Myocyte (in vitro differentiated cells): ENCODE results near the gene VSIR. TPM values are rescaled to one million over a fixed set of nuclear protein-coding genes. Genes with fewer than 3 reads are reported as not detected.

Experiments used
- DNase-seq: peaks from one replicate; pipeline ENCODE4 v3.0.0-alpha.2; 2012; ENCODE audit warnings: low read depth
- polyA plus RNA-seq: library from polyadenylated mRNA; unstranded; fragments of >200 nt; gene quantifications from one replicate; pipeline ENCODE4 v1.2.1, GENCODE V29; 2012; ENCODE audit warnings: missing spikeins
- total RNA-seq: library from RNA; depleted of rRNA; stranded (reverse); fragments of >200 nt; gene quantifications from 2 replicates; pipeline ENCODE4 v1.2.3, GENCODE V29; 2014

Gene VSIR
- 30.2 and 41.2 TPM in 2 replicates for total RNA-seq
- 30.3 TPM for polyA plus RNA-seq

DNA sequence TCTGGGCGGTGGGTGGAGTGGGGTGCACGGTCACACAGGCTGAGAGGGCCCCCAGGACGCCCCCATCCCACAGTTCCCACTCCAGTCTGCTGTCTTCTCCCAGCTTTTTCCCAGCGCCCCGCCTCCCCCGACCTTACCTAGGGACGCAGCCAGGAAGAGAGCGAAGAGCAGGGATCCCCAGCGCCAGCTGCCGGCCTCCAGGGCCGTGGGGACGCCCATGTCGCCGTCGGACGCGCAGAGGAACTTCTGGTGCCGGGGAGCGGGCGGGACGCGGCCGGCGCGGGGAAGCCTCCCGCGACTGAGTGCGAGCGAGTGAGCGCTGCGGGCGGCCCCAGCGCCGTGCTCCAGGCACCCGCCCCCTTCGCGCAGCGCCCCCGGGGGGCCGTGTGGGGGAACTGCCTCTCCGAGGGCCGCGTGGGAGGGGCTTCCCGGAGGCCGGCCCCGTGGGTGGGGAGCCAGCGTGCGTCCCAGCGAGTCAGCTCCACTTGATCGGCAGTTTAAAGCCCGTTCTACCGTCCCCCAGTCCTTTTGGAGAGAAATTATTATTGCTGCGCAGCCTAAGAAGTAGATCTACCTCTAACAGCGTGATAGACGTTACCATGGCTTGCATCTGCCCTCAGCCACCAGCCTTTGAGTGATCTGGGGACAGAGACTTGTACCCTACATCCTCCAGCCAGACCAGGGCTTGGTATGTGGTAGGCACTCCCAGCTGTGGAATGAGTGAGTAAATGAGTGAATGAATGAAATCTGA, at the start of gene VSIR:
Gene VSIR, minus strand, starts transcription at position 300 of the 751 bp plus-strand sequence. Its CDS starts 81 bp downstream, at position 219.
- peak; percentile 89 for DNase-seq

DNA sequence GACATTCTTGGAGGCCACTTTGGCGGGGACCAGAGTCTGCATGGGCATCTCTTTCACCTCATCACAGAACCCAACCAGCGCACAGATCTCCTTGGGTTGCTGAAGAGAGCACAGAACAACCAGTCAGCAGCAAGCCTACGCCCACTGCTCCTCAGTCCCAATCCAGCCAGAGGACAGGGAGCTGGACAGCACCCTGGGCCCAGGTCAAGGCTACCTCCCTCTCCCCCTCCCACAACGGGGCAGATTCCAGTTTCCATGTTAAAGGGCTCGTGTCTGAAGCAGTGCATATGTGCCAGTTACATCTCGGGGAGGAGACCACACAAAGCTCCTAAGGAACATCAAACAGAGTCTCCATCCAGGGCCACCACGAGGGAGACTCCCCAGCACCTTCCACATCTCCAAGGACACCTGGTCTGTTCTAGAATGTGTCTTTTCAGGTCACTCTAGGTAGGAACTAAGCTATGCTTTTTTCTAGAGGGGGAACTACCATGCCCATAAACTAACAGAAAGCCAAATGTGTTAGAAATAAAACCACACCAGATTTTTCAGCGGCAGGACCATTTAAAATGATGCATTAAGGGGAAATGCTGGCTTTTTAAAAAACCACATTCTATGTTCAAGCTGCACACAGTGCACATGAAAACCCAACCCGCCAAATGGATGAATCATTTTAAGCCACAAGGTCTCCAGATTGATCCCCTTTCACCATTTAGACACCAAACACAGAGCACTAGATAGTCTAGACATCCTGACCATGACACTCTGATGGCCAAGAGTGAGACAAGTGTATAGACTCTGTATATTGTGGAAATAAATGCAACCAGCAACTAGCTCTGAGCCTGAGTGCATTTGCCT, 48.8 kb upstream of the VSIR start:
- DNase-seq = no peak

DNA sequence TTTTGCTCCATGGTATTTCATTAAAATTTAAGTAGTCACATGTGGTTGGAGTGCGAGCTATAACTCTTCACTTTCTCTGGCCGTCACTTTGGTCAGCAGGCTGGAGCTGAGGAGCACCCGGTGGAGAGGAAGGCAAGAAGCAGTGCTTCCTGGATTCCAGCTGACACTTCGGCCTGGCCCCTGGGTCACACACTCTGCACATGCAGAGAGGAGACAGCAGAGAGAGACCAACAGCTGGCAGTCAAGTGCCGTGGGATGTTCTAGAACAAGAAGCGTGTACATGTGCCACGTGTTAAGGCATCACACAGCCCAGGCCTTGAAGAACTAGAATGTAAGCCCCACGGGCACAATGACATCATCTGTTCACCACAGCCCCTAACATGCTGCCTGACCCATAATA, 47.6 kb upstream of the VSIR start:
- no peak for DNase-seq

DNA sequence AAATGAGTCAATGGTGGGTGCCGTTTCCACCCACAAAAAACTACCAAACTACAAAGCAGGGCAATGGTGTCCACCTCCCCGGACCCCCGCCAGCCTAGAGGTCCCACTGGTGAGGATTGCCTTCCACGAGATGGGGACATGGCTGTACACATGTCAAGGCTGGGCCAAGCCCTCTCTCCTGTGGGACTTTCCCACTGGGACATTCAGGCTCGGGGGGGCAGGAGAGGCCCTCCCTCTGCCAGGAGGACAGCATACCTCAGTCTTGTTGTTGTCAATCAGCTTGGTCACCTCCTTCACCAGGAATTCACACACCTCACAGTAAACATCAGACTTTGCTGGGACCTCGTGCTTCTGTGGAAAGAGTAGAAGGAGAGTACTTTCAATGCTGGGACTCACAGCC, 46.7 kb upstream of the VSIR start:
- no peak for DNase-seq

DNA sequence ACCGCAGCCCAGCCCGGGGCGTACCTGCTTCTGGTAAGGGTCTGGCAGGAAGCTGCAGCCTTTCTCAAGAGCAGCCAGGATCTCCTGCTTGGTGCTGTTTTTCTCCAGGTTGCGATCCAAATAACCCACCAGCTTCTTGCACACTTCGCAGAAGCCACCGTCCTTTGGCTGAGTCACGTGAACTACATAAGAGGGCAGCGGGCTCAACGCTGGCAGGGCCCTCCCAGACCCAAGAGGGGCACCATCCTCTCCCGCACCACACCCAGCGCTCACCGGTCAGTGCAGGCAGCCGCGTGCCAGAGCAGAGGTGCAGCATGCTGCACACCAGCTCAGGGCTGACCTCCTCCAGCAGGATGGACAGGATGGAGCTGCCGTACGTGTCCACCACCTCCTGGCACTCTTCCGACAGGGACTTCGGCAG, 46.1 kb upstream of the VSIR start:
- no peak for DNase-seq

DNA sequence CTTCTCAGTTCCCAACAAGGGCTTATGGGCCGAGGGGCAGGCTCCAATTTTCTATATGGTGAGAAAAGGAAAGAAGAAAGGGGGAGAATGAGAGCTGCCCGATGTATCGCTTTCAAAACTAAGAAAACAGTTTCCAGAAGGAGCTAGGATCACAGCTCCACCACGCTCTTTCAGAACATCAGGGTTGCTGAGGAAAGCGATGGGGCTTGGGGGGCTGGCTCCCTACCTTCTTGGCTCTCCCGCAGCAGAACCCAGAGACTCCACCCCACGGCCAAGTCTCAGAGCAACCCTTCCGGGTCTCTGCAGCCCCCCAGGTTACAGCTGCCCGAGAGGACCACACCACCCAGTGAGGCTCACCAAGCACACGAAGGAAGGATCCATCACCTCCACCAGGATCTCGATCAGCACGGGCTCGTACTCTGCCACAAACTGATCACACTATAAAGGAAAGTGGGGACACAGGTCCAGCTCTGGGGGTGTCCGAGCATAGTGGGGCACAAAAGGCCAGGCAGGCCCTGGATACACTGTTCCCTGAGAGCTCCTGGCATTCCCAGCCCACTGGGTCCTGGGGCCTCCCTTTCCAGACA, 45.4 kb upstream of the VSIR start:
- DNase-seq = no peak

DNA sequence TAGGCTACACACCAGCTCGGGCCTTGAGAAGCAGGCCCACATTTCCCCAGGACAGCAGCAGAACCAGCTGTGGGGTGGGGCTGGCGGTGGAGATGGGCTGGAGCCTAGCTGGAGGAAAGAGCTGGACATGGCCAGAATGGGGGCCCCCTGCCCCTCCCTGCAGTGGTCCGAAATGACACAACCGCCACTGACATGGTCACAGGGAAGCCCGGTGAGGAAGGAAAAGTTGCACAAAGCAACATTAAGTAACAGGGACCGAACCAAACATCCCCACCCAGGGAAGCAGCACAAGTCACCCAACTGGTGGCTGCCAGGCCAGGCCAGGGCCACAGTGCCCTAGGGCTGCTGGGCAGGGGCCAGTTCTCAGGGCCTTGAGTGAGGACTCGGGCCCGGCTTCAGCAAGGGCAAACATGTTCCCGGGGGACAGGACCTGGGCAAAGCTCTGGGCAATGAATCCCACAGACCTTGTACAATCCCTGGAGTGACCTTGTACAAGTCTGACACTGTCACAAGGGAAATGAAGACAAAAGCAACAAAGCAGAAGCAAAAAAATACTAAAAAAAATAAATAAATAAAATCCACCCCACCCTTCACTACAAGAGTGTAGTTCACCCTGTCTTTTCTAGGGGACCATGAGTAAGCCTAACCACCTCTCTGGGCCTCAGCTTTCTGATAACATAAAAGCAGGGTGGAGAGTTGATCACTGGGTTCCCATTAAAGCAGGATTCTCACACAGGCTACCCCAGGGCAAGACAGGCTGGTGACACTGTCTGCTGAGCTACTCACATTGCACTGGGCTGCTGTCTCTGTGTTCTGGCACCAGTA, 44.7 kb upstream of the VSIR start:
- DNase-seq = no peak

DNA sequence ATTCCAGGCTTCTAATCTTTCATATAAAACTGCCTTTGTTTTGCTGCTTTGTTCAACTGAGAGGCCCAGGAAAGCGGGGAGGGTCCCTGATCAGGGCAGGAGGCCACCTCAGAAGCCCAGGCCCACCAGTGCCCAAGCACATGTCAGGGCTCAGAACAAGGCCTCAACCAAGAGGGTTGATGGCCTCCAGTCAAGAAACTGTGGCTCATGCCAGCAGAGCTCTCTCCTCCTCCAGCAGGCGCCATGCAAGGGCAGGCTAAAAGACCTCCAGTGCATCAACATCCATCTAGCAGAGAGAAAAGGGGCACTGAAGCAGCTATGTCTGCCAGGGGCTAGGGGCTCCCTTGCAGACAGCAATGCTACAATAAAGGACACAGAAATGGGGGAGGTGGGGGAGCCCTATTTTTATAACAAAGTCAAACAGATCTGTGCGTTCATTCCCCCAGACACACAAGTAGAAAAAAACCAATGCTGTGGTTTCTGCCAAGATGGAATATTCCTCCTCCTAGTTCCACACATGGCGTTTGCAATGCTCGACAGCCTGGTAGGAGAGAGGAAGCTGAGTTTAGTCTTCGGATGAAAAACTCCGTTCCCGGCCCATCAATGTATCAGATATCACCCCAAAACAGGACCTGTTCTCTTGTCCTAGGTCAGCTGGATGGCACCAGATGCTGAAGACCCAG, 43.8 kb upstream of the VSIR start:
- DNase-seq = no peak

DNA sequence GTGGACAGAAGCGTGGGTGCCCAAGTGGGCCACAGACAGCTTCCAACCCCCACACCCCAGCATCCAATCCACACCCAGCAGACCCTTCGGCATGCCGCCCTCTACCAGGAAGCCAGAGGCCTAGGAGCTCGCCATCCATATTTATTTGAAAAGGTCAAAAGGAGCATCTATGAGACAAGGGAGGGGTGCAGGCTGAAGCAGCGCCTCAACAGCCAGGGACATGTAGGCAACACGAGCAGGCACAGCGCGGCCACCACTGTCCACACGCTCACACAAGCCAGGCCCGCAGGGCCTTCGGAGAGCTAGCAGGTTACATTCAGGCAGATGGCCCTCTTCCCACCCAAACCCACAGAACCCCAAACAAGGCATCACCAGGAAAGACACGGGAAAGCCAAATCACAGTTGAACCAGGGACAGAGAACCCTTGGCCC, 43.1 kb upstream of the VSIR start:
- DNase-seq = peak; percentile 87

DNA sequence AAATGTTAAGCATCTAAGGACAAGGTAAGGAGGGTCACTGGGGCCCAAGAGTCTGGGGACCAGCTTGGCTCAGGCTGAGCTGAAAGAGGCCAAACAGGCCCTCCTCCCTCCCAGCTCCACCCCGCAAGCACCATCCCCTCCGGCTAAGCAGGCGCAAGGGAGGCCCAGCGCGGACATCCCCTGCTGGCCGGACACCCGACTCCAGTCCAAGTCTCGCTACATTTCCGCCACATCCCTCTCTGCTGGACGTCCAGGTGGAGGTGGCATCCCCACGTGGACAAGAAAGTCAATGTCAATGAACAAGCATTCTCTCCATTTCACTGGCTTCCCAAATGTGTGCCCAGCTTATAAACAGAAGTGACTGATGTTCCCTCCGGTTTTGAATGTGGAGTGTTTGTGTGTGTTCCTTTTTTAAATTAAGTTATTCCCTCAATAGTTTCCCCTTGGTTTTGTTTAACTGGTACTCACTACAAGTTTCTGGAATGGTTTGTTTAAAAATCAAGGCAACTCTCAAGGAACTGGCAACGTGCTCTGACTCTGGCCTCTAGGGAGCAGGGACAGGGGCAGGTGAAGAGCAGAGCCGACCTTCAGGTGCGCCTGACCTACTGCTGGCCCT, 42.3 kb upstream of the VSIR start:
- DNase-seq = no peak

DNA sequence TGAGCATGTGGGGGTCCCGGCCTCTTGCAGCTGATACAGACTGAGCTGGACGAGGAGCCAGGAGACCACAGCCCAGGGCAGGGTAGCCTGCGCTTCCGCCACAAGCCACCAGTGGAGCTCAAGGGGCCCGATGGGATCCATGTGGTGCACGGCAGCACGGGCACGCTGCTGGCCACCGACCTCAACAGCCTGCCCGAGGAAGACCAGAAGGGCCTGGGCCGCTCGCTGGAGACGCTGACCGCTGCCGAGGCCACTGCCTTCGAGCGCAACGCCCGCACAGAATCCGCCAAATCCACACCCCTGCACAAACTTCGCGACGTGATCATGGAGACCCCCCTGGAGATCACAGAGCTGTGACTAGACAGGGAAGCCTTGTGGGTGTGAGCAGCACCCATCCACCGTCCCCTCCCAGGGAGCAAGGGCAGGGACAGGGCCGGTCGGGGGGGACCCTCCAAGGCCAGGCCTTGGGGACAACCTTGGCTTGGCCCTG, 41.6 kb upstream of the VSIR start:
- no peak for DNase-seq

DNA sequence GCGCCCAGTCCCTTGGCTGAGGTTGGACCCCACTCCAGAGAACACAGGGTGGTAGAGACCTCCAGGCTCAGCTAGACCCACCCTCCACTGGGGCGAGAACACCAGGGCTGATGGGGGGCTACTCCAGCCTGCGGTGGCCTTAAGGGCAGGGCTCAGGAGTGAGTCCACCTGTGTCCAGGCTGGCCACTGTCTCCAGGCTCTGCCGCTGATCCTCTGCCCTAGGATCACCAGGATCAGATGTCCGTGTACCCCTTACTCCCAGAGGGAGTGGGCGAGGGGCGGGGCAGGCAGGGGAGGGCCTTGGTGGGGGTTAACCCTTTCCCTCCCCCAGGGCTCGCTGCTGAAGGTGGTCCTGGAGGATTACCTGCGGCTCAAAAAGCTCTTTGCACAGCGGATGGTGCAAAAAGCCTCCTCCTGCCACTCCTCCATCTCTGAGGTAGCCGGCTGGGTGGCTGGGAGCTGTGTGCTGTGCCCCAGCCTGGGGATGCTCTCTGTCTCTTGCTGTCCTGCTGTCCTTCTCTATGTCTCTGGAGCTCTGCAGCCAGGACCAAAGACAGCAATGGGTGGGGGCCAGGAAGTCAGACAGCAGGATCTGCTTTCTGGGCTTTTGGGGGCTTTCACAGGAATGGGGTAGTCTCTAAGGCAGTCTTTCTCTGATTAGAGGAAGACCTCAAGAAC, 39.7 kb upstream of the VSIR start:
- no peak for DNase-seq

DNA sequence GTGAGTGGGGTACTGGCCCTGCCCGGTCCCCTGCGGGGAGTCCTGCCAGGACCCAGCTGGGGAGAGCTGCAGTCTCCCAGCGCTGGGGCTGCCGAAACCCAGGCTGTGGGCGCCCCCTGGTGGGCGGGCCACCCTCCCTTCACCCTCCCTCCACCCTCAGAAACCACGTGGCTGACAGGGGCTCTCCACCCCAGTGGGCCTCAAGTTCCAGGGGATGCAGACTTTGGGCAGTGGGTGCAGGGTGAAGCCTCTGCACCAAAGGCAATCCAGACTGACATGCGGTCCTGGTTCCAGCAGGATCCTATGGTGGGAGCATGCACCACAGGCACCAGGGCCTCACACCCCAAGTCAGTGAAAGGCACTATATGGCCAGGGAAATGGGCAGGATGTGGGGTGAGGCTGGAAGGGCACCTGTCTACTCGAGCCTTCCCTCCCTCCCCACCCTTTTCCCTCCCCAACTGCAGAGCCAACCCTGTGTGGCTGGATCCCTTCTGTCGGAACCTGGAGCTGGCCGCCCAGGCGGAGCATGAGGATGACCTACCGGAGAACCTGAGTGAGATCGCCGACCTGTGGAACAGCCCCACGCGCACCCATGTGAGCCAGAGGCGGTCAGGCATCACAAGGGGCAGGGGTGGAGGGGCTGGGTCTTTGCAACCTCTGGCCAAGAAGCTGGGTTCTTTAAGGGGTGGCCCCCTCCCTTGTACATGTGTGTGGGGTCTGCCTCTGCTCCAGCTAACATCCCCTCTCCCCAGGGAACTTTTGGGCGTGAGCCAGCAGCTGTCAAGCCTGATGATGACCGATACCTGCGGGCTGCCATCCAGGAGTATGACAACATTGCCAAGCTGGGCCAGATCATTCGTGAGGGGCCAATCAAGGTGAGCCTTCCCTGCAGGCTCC, 38.9 kb upstream of the VSIR start:
- peak; percentile 51 for DNase-seq

DNA sequence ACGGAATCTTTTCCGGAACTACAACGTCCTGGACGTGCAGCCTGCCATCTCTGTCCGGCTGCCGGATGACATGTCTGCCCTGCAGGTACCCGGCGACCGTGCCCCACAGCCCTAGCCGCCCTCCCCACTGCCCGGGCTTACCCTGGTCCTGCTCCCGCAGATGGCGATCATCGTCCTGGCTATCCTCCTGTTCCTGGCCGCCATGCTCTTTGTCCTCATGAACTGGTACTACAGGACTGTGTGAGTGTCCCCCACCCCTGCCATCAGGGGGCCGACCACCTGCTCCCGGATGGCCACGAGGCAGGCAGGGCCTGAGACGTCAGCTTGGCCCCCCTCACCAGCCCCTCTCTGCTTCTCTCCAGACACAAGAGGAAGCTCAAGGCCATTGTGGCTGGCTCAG, 38.0 kb upstream of the VSIR start:
- no peak for DNase-seq

DNA sequence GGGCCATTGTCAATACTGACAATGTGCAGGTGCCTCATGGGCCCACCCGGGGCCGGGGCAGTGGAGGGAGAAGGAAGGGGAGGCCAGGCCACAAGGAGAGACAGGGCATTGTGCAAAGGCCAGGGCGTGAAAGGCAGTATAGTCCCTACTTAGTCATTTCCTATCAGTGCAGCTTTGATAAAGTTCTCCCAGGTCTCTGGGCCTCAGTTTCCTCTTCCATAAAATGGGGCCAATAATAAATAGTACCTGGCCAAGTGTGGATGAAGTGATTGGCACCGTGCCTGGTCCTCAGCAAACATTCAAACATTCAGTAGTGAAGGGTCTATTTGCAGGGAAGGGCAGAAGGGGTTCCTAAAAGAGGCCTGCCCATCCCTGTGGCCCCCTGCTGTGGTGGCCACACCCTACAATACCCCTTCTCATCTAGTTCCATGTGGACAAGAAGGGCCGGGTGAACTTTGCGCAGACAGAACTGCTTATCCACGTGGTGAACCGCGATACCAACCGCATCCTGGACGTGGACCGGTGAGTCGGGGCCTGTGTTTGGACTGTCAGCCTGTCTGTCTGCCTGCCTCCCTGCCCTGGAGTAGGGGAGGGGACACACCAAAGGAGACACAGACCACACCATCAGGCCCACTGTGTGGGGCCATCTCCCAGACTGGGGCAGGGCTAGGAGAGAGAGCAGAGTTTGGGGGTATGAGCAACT, 36.9 kb upstream of the VSIR start:
- DNase-seq = no peak

DNA sequence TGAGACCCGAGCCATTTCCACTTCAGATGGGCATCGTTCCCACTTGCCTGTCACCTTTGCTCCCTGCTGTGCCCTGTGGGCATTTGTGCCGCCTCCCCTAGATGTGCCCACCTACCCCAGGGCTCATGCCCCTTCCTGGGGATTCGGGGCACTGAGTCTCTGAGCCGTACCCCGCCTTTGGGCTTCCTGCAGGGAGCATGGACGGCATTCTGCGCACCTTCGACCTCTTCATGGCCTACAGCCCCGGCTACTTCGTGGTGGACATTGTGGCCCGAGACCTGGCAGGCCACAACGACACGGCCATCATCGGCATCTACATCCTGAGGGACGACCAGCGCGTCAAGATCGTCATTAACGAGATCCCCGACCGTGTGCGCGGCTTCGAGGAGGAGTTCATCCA, 36.3 kb upstream of the VSIR start:
- no peak for DNase-seq
